HepG2 (cell line): ENCODE results near the gene SURF1. TPM values are rescaled to one million over a fixed set of nuclear protein-coding genes. Genes with fewer than 3 reads are reported as not detected.
A peak's percentile ranks its signal among the peaks of the same experiment; 100 is the strongest.

Source experiments
- CENPT ChIP-seq: sonication (generic); formaldehyde crosslinking; IDR thresholded peaks from 2 replicates; pipeline ENCODE4 v1.8.0; 2022; ENCODE audit warnings: low read depth, mild to moderate bottlenecking, moderate library complexity, missing genetic modification reagents
- E2F5 ChIP-seq: sonication (generic); formaldehyde crosslinking; conservative IDR thresholded peaks from 2 replicates; pipeline ENCODE4 v1.4.0; 2020; ENCODE audit warnings: missing genetic modification reagents
- EHMT2 ChIP-seq: fragments of 200-600 bp; sonication (generic); IDR thresholded peaks from 2 replicates; pipeline ENCODE4 v1.7.0; 2017; ENCODE audit warnings: antibody characterized with exemption, low read depth, low read length, borderline replicate concordance
- EZH2 ChIP-seq: conservative IDR thresholded peaks from 2 replicates; pipeline ENCODE4 v1.6.1; 2012; ENCODE audit warnings: mild to moderate bottlenecking, low read depth, low read length, moderate library complexity
- GATAD1 ChIP-seq: IDR thresholded peaks from 2 replicates; pipeline ENCODE4 v1.6.1; 2016; ENCODE audit warnings: missing genetic modification reagents, missing compliant biosample characterization
- NFE2L1 ChIP-seq: sonication (generic); formaldehyde crosslinking; IDR thresholded peaks from 2 replicates; pipeline ENCODE4 v1.4.0; 2020; ENCODE audit warnings: missing genetic modification reagents, mild to moderate bottlenecking, borderline replicate concordance
- NR0B2 ChIP-seq: sonication (generic); formaldehyde crosslinking; IDR thresholded peaks from 2 replicates; pipeline ENCODE4 v1.4.0; 2020; ENCODE audit warnings: mild to moderate bottlenecking, missing genetic modification reagents
- PRDM10 ChIP-seq: sonication (generic); formaldehyde crosslinking; IDR thresholded peaks from 2 replicates; pipeline ENCODE4 v1.4.0; 2020; ENCODE audit warnings: low read depth, missing genetic modification reagents
- RARG ChIP-seq: sonication (generic); formaldehyde crosslinking; IDR thresholded peaks from 2 replicates; pipeline ENCODE4 v1.4.0; 2020; ENCODE audit warnings: low read depth, mild to moderate bottlenecking, missing genetic modification reagents
- REST ChIP-seq, 2 experiments: IDR thresholded peaks; 2 replicates each; pipeline ENCODE4 v1.6.1; 2011 to 2012; ENCODE audit warnings: low read length in 2 of 2, borderline replicate concordance in 1 of 2, low read depth in 1 of 2, mild to moderate bottlenecking in 1 of 2, moderate library complexity in 1 of 2
- SATB2 ChIP-seq: sonication (generic); formaldehyde crosslinking; IDR thresholded peaks from 2 replicates; pipeline ENCODE4 v1.5.0; 2020; ENCODE audit warnings: missing genetic modification reagents
- SNAPC2 ChIP-seq: sonication (generic); formaldehyde crosslinking; IDR thresholded peaks from 2 replicates; pipeline ENCODE4 v1.8.1; 2022; ENCODE audit warnings: mild to moderate bottlenecking, missing genetic modification reagents
- ZEB1 ChIP-seq: IDR thresholded peaks from 2 replicates; pipeline ENCODE4 v1.6.1; 2012; ENCODE audit warnings: mild to moderate bottlenecking, low read depth, inconsistent platforms; ENCODE audit not compliant: insufficient replicate concordance
- ZNF33A ChIP-seq: sonication (generic); formaldehyde crosslinking; IDR thresholded peaks from 2 replicates; pipeline ENCODE4 v1.5.1; 2020; ENCODE audit warnings: missing genetic modification reagents, mild to moderate bottlenecking, moderate library complexity, borderline replicate concordance
- ZNF577 ChIP-seq: sonication (generic); formaldehyde crosslinking; IDR thresholded peaks from 2 replicates; pipeline ENCODE4 v1.4.0; 2020; ENCODE audit warnings: mild to moderate bottlenecking, low read depth, missing genetic modification reagents, borderline replicate concordance
- ZNF589 ChIP-seq: sonication (generic); formaldehyde crosslinking; conservative IDR thresholded peaks from 2 replicates; pipeline ENCODE4 v1.8.0; 2022; ENCODE audit warnings: mild to moderate bottlenecking, moderate library complexity, missing genetic modification reagents
- ZNF7 ChIP-seq: IDR thresholded peaks from 2 replicates; pipeline ENCODE4 v1.6.1; 2016; ENCODE audit warnings: missing biosample characterization, missing genetic modification reagents
- polyA plus RNA-seq, 8 experiments: library from polyadenylated mRNA; depleted of rRNA in 3 of 8; stranded (reverse) in 7 of 8; unstranded in 1 of 8; fragments of >200 nt; fragmentation: Illumina TruSeq in 4 of 8; extraction: Trizol in 4 of 8; gene quantifications; 2 replicates each; pipeline versions ENCODE4 v1.2.1 to v1.2.3, GENCODE V29; 2011 to 2016; ENCODE audit warnings: low read depth in 4 of 8, missing spikeins in 1 of 8, mixed read lengths in 1 of 8; ENCODE audit not compliant: insufficient read depth in 1 of 8
- total RNA-seq, 5 experiments: library from RNA; depleted of rRNA; stranded (reverse); fragments of >200 nt; fragmentation: Illumina TruSeq; extraction: Trizol; gene quantifications; 2 replicates each; pipeline ENCODE4 v1.2.3, GENCODE V29; 2016; ENCODE audit warnings: low read depth in 1 of 5

SURF1 gene
- total and polyA plus RNA-seq, 2 of the 13 experiments (the other 11 are each of a cell fraction or from before 2014, with no cell fraction given), result 17.8 to 40.7 TPM

GRCh38 chr9:133347985-133348717 is 8.1 kb downstream of the SURF1 start, which contains the start of the genes MED22 and RPL7A (continued):
- no peak for TF ChIP-seq SATB2 (CRISPR knock-in tag)
- no peak for TF ChIP-seq NR0B2 (CRISPR knock-in tag)
- TF ChIP-seq E2F5 (CRISPR knock-in tag), result no peak; the same call in 1 of the 2 replicates
- no peak for TF ChIP-seq EHMT2
- no peak for TF ChIP-seq RARG (CRISPR knock-in tag)
- TF ChIP-seq ZNF589, result peak; percentile 88; the same call in 1 of the 2 replicates
- no peak for TF ChIP-seq NFE2L1 (CRISPR knock-in tag)
- no peak for TF ChIP-seq SNAPC2 (CRISPR knock-in tag)
- TF ChIP-seq CENPT (CRISPR knock-in tag), result no peak
- peak in 1 of 2 experiments; percentile 62; a peak in 2 of 4 replicates for TF ChIP-seq REST (IDR thresholded peaks at IDR 0.05; ENCODE audit: borderline replicate concordance in 1 of 2, low read depth in 1 of 2, low read length in 2 of 2)
- TF ChIP-seq ZNF33A, result no peak
- TF ChIP-seq ZNF7 (CRISPR knock-in tag), result no peak
- peak; percentile 87 for TF ChIP-seq GATAD1
- 0 out of 2 replicates have a peak, but pooled peaks have one; percentile 48 for TF ChIP-seq PRDM10 (CRISPR knock-in tag)
- TF ChIP-seq ZNF577 (CRISPR knock-in tag), result no peak
- peak; percentile 35 for TF ChIP-seq ZEB1
- TF ChIP-seq EZH2, result no peak
